ENCODE results near the gene UBE2R2.

- TF ChIP-seq CTCF (conservative IDR thresholded peaks at IDR 0.05 in 1 of 2, IDR thresholded peaks at IDR 0.05 in 1 of 2; ENCODE audit: low read depth in 1 of 2, low read length in 2 of 2) (no peak), EZH2 (IDR thresholded peaks at IDR 0.05; ENCODE audit: low read length, missing control alignments) (no peak)
Measured at GRCh38 chr9:33794560-33794959, 22.4 kb upstream of the UBE2R2 start.

All from fibroblast of lung (primary cell).